GM04503 (cell line): ENCODE measurements around the gene KCNK10.
"Not testable (repeated sequence)": the region's sequence is repeated elsewhere in the genome, so short reads cannot be mapped to it uniquely, and the experiment has no call there.

Experiments
- DNase-seq: peaks from one replicate; pipeline ENCODE4 v3.0.0-alpha.2; 2012; ENCODE audit warnings: low read depth

Gene KCNK10

GRCh38 chr14:88269806-88270420 lies 53.2 kb downstream of the KCNK10 start:
- no peak for DNase-seq

GRCh38 chr14:88266474-88266873 lies 56.6 kb downstream of the KCNK10 start:
- DNase-seq = no peak

- DNase-seq = no peak
These were observed 59.0 kb downstream of the KCNK10 start for GRCh38 chr14:88264116-88264515.

GRCh38 chr14:88261302-88261701 lies 61.8 kb downstream of the KCNK10 start:
- not testable (repeated sequence) for DNase-seq

- no peak for DNase-seq
These were observed 65.0 kb downstream of the KCNK10 start for GRCh38 chr14:88258021-88258420.

GRCh38 chr14:88256997-88257950 lies 65.8 kb downstream of the KCNK10 start:
- no peak for DNase-seq

- DNase-seq = no peak
These were observed 67.3 kb downstream of the KCNK10 start for GRCh38 chr14:88255798-88256197.

- DNase-seq = no peak
These were observed 67.9 kb downstream of the KCNK10 start for GRCh38 chr14:88255196-88255595.

GRCh38 chr14:88252498-88252897 lies 70.6 kb downstream of the KCNK10 start:
- no peak for DNase-seq

GRCh38 chr14:88251650-88252049 lies 71.4 kb downstream of the KCNK10 start:
- DNase-seq = no peak

- no peak for DNase-seq
These were observed 73.8 kb downstream of the KCNK10 start for GRCh38 chr14:88249266-88249665.

- DNase-seq = no peak
These were observed 74.5 kb downstream of the KCNK10 start for GRCh38 chr14:88248606-88249005.

- no peak for DNase-seq
These were observed 75.8 kb downstream of the KCNK10 start for GRCh38 chr14:88247228-88247627.

- DNase-seq = no peak
These were observed 77.7 kb downstream of the KCNK10 start for GRCh38 chr14:88245321-88245720.

- no peak for DNase-seq
These were observed 79.1 kb downstream of the KCNK10 start for GRCh38 chr14:88243946-88244345.

- no peak for DNase-seq
These were observed 80.6 kb downstream of the KCNK10 start for GRCh38 chr14:88242446-88242845.

- DNase-seq = no peak
These were observed 81.3 kb downstream of the KCNK10 start for GRCh38 chr14:88241810-88242209.

- DNase-seq = no peak
These were observed 88.6 kb downstream of the KCNK10 start for GRCh38 chr14:88234442-88234841.

GRCh38 chr14:88233915-88234314 lies 89.2 kb downstream of the KCNK10 start:
- DNase-seq = no peak

- DNase-seq = no peak
These were observed 90.3 kb downstream of the KCNK10 start for GRCh38 chr14:88232771-88233170.

- no peak for DNase-seq
These were observed 91.5 kb downstream of the KCNK10 start for GRCh38 chr14:88231603-88232002.

- DNase-seq = no peak
These were observed 93.6 kb downstream of the KCNK10 start for GRCh38 chr14:88229428-88229827.

- no peak for DNase-seq
These were observed 94.4 kb downstream of the KCNK10 start for GRCh38 chr14:88228522-88229236.
